WTC11 (cell line): ENCODE results near the gene XPR1. TPM values are rescaled to one million over a fixed set of nuclear protein-coding genes. Genes with fewer than 3 reads are reported as not detected.

Experiments
- ATAC-seq: fragments of 200-7000 bp; cut with Tn5 transposase; 2 replicates; pipeline ENCODE4 v1.10.0; 2021; ENCODE audit warnings: mild to moderate bottlenecking, moderate library complexity
- CTCF ChIA-PET: fragments of 300-600 bp; sonication (Branson Sonifier 250); formaldehyde crosslinking; loops from one replicate; lab custom pipeline; 2021; ENCODE audit warnings: antibody characterized with exemption; lab: Charles Lee
- POLR2A ChIA-PET: fragments of 350-600 bp; sonication (Branson Sonifier 250); formaldehyde crosslinking; loops from one replicate; lab custom pipeline; 2021; ENCODE audit warnings: antibody characterized with exemption; lab: Charles Lee
- DNase-seq: peaks from one replicate; pipeline ENCODE4 v3.0.0; 2021; ENCODE audit warnings: low spot score
- H3K27ac Mint-ChIP-seq: 2 replicates; pipeline ENCODE4 v1.8.0; 2021; ENCODE audit warnings: mixed read lengths
- H3K27me3 Mint-ChIP-seq: 2 replicates; pipeline ENCODE4 v1.8.0; 2021; ENCODE audit warnings: low read depth, mild to moderate bottlenecking, moderate library complexity, mixed read lengths
- H3K36me3 Mint-ChIP-seq: 2 replicates; pipeline ENCODE4 v1.8.0; 2021; ENCODE audit warnings: mixed read lengths
- H3K4me1 Mint-ChIP-seq: 2 replicates; pipeline ENCODE4 v1.8.0; 2022; ENCODE audit warnings: mixed read lengths
- H3K4me3 Mint-ChIP-seq: 2 replicates; pipeline ENCODE4 v1.8.0; 2021; ENCODE audit warnings: mild to moderate bottlenecking, moderate library complexity, mixed read lengths
- H3K9me3 Mint-ChIP-seq: 2 replicates; pipeline ENCODE4 v1.8.0; 2021; ENCODE audit warnings: mixed read lengths
- ATF1 ChIP-seq: sonication (generic); formaldehyde crosslinking; IDR thresholded peaks from 2 replicates; pipeline ENCODE4 v1.8.1; 2023; ENCODE audit warnings: mild to moderate bottlenecking, moderate library complexity, missing genetic modification reagents
- CREM ChIP-seq: sonication (generic); formaldehyde crosslinking; IDR thresholded peaks from 2 replicates; pipeline ENCODE4 v1.8.1; 2022; ENCODE audit warnings: mild to moderate bottlenecking, missing genetic modification reagents, moderate library complexity
- IRF2 ChIP-seq: sonication (generic); formaldehyde crosslinking; IDR thresholded peaks from 2 replicates; pipeline ENCODE4 v1.8.0; 2022; ENCODE audit warnings: low read depth, missing genetic modification reagents, borderline replicate concordance
- JAZF1 ChIP-seq: fragments of 250-450 bp; sonication (Bioruptor Pico); IDR thresholded peaks from 2 replicates; pipeline ENCODE4 v1.9.0; 2021; ENCODE audit warnings: moderate library complexity, mild to moderate bottlenecking, inconsistent platforms
- TP53 ChIP-seq: sonication (generic); formaldehyde crosslinking; IDR thresholded peaks from 2 replicates; pipeline ENCODE4 v1.8.1; 2023; ENCODE audit warnings: mild to moderate bottlenecking, missing genetic modification reagents
- ZNF396 ChIP-seq: fragments of 250-450 bp; sonication (Bioruptor Pico); IDR thresholded peaks from 2 replicates; pipeline ENCODE4 v1.8.0; 2021; ENCODE audit warnings: mild to moderate bottlenecking, moderate library complexity, borderline replicate concordance
- total RNA-seq: library from RNA; stranded (reverse); gene quantifications from 3 replicates; pipeline ENCODE4 v1.2.3, GENCODE V29; 2021
- TF ChIP-seq, protein P1 (sequence below): sonication (generic); formaldehyde crosslinking; IDR thresholded peaks from 2 replicates; pipeline ENCODE4 v1.8.1; 2023; ENCODE audit warnings: mild to moderate bottlenecking, missing genetic modification reagents, moderate library complexity
- TF ChIP-seq, protein P2 (sequence below): fragments of 250-450 bp; sonication (Bioruptor Pico); IDR thresholded peaks from 2 replicates; pipeline ENCODE4 v1.9.0; 2021; ENCODE audit warnings: mild to moderate bottlenecking
- TF ChIP-seq, protein P3 (sequence below): sonication (generic); formaldehyde crosslinking; IDR thresholded peaks from 2 replicates; pipeline ENCODE4 v1.8.0; 2022; ENCODE audit warnings: mild to moderate bottlenecking, missing genetic modification reagents
- TF ChIP-seq, protein P4 (sequence below): fragments of 250-450 bp; sonication (Bioruptor Pico); IDR thresholded peaks from 2 replicates; pipeline ENCODE4 v1.9.0; 2021; ENCODE audit warnings: mild to moderate bottlenecking, borderline replicate concordance
- TF ChIP-seq, protein P5 (sequence below): sonication (generic); formaldehyde crosslinking; IDR thresholded peaks from 2 replicates; pipeline ENCODE4 v1.8.0; 2022; ENCODE audit warnings: missing genetic modification reagents

XPR1 gene
- total RNA-seq, 1 experiment from 2014 or later: 34.6 TPM

DNA sequence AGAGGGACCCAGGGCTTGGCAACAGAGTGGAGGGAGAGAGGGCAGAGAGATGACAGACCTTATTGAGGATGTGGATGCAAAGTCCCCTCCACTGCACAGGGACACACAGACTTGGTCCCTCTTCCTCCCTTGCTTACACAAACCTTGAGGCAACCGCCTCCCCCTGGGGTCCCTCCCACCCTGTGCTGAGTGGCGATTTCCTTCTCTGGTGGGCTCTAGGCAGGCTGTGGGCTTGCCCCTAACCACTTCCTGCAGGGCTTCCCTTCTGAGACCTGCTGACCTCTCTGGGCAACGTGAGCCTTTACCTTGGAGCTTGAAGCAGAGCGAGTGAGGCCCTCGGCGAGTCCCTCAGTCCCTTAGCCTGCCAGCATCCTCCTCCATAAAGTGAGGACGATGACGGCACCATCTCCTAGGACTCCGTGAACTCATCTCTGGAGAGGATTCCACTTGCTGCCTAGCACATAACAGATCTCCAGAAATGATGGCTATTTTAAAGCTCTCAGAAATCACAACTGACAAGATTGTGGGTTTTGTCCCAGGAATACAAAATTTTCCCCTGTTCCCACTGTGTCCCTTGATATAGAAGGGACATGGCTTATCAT is 305.9 kb downstream of the XPR1 start:
- CTCF ChIA-PET: interaction anchor here (1.2 kb wide), 1 partner anchor 56 kb away, joined by 3 read pairs; no protein-coding TSS in a partner anchor
- Mint-ChIP-seq H3K9me3 (no peaks in the 10 kb centered on the region), H3K36me3 (no peaks in the 10 kb centered on the region), H3K27me3 (peaks cover 4% of the 10 kb centered on the region), H3K4me3 (no peak overlapping the region), H3K4me1 (peaks cover 18% of the 10 kb centered on the region), H3K27ac (no peak overlapping the region)
- no peak for ATAC-seq
- TF ChIP-seq ATF1 (CRISPR knock-in tag): no peak
- TF ChIP-seq CREM (CRISPR knock-in tag): no peak
- TF ChIP-seq, protein P1, sequence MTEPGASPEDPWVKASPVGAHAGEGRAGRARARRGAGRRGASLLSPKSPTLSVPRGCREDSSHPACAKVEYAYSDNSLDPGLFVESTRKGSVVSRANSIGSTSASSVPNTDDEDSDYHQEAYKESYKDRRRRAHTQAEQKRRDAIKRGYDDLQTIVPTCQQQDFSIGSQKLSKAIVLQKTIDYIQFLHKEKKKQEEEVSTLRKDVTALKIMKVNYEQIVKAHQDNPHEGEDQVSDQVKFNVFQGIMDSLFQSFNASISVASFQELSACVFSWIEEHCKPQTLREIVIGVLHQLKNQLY: no peak
- TF ChIP-seq ZNF396: no peak
- TF ChIP-seq, protein P2, sequence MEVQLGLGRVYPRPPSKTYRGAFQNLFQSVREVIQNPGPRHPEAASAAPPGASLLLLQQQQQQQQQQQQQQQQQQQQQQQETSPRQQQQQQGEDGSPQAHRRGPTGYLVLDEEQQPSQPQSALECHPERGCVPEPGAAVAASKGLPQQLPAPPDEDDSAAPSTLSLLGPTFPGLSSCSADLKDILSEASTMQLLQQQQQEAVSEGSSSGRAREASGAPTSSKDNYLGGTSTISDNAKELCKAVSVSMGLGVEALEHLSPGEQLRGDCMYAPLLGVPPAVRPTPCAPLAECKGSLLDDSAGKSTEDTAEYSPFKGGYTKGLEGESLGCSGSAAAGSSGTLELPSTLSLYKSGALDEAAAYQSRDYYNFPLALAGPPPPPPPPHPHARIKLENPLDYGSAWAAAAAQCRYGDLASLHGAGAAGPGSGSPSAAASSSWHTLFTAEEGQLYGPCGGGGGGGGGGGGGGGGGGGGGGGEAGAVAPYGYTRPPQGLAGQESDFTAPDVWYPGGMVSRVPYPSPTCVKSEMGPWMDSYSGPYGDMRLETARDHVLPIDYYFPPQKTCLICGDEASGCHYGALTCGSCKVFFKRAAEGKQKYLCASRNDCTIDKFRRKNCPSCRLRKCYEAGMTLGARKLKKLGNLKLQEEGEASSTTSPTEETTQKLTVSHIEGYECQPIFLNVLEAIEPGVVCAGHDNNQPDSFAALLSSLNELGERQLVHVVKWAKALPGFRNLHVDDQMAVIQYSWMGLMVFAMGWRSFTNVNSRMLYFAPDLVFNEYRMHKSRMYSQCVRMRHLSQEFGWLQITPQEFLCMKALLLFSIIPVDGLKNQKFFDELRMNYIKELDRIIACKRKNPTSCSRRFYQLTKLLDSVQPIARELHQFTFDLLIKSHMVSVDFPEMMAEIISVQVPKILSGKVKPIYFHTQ: no peak
- no peak for TF ChIP-seq IRF2 (CRISPR knock-in tag)
- no peak for TF ChIP-seq TP53 (CRISPR knock-in tag)
- TF ChIP-seq, protein P3, sequence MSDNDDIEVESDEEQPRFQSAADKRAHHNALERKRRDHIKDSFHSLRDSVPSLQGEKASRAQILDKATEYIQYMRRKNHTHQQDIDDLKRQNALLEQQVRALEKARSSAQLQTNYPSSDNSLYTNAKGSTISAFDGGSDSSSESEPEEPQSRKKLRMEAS (CRISPR knock-in tag): no peak
- TF ChIP-seq, protein P4, sequence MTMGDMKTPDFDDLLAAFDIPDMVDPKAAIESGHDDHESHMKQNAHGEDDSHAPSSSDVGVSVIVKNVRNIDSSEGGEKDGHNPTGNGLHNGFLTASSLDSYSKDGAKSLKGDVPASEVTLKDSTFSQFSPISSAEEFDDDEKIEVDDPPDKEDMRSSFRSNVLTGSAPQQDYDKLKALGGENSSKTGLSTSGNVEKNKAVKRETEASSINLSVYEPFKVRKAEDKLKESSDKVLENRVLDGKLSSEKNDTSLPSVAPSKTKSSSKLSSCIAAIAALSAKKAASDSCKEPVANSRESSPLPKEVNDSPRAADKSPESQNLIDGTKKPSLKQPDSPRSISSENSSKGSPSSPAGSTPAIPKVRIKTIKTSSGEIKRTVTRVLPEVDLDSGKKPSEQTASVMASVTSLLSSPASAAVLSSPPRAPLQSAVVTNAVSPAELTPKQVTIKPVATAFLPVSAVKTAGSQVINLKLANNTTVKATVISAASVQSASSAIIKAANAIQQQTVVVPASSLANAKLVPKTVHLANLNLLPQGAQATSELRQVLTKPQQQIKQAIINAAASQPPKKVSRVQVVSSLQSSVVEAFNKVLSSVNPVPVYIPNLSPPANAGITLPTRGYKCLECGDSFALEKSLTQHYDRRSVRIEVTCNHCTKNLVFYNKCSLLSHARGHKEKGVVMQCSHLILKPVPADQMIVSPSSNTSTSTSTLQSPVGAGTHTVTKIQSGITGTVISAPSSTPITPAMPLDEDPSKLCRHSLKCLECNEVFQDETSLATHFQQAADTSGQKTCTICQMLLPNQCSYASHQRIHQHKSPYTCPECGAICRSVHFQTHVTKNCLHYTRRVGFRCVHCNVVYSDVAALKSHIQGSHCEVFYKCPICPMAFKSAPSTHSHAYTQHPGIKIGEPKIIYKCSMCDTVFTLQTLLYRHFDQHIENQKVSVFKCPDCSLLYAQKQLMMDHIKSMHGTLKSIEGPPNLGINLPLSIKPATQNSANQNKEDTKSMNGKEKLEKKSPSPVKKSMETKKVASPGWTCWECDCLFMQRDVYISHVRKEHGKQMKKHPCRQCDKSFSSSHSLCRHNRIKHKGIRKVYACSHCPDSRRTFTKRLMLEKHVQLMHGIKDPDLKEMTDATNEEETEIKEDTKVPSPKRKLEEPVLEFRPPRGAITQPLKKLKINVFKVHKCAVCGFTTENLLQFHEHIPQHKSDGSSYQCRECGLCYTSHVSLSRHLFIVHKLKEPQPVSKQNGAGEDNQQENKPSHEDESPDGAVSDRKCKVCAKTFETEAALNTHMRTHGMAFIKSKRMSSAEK: no peak
- TF ChIP-seq JAZF1 (CRISPR knock-in tag): no peak
- DNase-seq: no peak
- POLR2A ChIA-PET: no interaction called here

DNA sequence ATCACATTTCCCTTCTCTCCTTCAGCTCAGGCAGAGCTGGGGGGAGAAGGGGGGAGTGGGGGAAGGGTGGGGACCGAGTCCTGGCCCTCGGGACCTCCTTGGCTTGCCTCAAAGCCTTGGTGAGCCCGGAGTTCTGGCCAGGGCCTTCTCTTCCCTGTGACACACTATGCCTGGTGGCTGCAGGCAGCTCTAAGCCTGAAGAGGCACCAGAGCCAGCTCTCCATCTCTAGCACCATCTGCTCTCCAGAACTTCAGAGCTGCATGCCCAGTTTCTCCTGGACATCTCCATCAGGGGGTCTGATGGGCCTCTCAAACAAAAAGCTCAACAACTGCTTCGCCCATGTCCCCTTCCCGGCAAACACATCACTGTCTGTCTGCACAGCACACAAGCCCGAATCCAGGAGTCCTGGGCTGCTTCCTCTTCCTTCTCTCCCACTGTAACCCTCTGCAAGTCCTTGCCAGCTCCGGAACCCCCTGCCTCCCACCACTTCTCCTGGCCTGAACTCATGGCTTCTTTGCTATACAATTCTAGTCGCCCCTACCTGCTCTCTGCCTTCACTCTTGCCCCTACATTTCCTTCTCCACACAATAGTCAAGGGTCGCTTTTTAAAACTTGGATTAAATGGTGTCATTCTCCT is 307.4 kb downstream of the XPR1 start:
- peaks cover 4% of the 10 kb centered on the region for H3K27me3 Mint-ChIP-seq
- no peaks in the 10 kb centered on the region for H3K9me3 Mint-ChIP-seq
- no peak for DNase-seq
- no peak overlapping the region for H3K4me3 Mint-ChIP-seq
- no peaks in the 10 kb centered on the region for H3K36me3 Mint-ChIP-seq
- TF ChIP-seq, protein P5, sequence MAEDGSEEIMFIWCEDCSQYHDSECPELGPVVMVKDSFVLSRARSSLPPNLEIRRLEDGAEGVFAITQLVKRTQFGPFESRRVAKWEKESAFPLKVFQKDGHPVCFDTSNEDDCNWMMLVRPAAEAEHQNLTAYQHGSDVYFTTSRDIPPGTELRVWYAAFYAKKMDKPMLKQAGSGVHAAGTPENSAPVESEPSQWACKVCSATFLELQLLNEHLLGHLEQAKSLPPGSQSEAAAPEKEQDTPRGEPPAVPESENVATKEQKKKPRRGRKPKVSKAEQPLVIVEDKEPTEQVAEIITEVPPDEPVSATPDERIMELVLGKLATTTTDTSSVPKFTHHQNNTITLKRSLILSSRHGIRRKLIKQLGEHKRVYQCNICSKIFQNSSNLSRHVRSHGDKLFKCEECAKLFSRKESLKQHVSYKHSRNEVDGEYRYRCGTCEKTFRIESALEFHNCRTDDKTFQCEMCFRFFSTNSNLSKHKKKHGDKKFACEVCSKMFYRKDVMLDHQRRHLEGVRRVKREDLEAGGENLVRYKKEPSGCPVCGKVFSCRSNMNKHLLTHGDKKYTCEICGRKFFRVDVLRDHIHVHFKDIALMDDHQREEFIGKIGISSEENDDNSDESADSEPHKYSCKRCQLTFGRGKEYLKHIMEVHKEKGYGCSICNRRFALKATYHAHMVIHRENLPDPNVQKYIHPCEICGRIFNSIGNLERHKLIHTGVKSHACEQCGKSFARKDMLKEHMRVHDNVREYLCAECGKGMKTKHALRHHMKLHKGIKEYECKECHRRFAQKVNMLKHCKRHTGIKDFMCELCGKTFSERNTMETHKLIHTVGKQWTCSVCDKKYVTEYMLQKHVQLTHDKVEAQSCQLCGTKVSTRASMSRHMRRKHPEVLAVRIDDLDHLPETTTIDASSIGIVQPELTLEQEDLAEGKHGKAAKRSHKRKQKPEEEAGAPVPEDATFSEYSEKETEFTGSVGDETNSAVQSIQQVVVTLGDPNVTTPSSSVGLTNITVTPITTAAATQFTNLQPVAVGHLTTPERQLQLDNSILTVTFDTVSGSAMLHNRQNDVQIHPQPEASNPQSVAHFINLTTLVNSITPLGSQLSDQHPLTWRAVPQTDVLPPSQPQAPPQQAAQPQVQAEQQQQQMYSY (CRISPR knock-in tag): no peak
- H3K27ac Mint-ChIP-seq: no peak overlapping the region
- POLR2A ChIA-PET: no interaction called here
- ATAC-seq: no peak
- CTCF ChIA-PET: interaction anchor here (0.7 to 2.3 kb wide), 3 partner anchors 16 to 24 kb away, joined by 3 to 8 read pairs (median 3); no protein-coding TSS in a partner anchor
- H3K4me1 Mint-ChIP-seq: peaks cover 12% of the 10 kb centered on the region
